HepG2 (cell line): ENCODE data around the gene FUT3. TPM values are rescaled to one million over a fixed set of nuclear protein-coding genes. Genes with fewer than 3 reads are reported as not detected.

ENCODE experiments used
- ATAC-seq: fragments of 200-7000 bp; cut with Tn5 transposase; 3 replicates; pipeline ENCODE4 v1.9.1; 2020; ENCODE audit warnings: mild to moderate bottlenecking, moderate library complexity
- BruUV-seq: library from RNA; stranded (reverse); fragments of 400-500 nt; replicated peaks from 2 replicates; lab custom pipeline; 2021; lab: Mats Ljungman, UMichigan
- CTCF ChIA-PET: fragments of 300-600 bp; formaldehyde crosslinking; extraction: SDS; loops from one replicate; lab custom pipeline; 2021; ENCODE audit warnings: low total read pairs, inconsistent platforms, low intra/inter-chr PET ratio; lab: Yijun Ruan, JAX
- POLR2A ChIA-PET: fragments of 350-600 bp; sonication (Branson Sonifier 250); formaldehyde crosslinking; loops from one replicate; lab custom pipeline; 2020; ENCODE audit warnings: antibody characterized with exemption, inconsistent platforms; lab: Yijun Ruan, JAX
- DNase-seq: peaks from one replicate; pipeline ENCODE4 v3.0.0-alpha.2; 2015; ENCODE audit warnings: low spot score
- FAIRE-seq: peaks from 3 replicates; lab custom pipeline; 2011; peaks lifted over from hg19 to GRCh38; lab: Jason Lieb, UNC
- H2AFZ ChIP-seq: one replicate; pipeline ENCODE4 v1.6.1; 2011; ENCODE audit warnings: low read length, inconsistent platforms
- H3K27ac ChIP-seq: fragments of 300-600 bp; 3 replicates; pipeline ENCODE4 v1.8.0; 2011; ENCODE audit warnings: mixed run types, mild to moderate bottlenecking, mixed read lengths, low read length, inconsistent platforms; ENCODE audit not compliant: insufficient read depth; ENCODE audit errors: extremely low read length
- H3K27me3 ChIP-seq, 2 experiments: fragments of 200-600 bp in 1 of 2; 2 replicates in 1 of 2; 3 replicates in 1 of 2; pipeline versions ENCODE4 v1.6.0 to v1.8.0; 2011; ENCODE audit warnings: low read length in 2 of 2, mild to moderate bottlenecking in 2 of 2, moderate library complexity in 2 of 2, inconsistent platforms in 1 of 2; ENCODE audit not compliant: insufficient read depth in 2 of 2, control insufficient read depth in 1 of 2
- H3K36me3 ChIP-seq, 2 experiments: fragments of 200-600 bp in 1 of 2; replicated peaks in 1 of 2; 2 replicates in 1 of 2; 3 replicates in 1 of 2; pipeline versions ENCODE4 v1.5.1 to v1.8.0; 2011; ENCODE audit warnings: low read length in 2 of 2, inconsistent platforms in 1 of 2; ENCODE audit not compliant: insufficient read depth in 2 of 2, control insufficient read depth in 1 of 2
- H3K4me1 ChIP-seq: 2 replicates; pipeline ENCODE4 v1.5.1; 2012; ENCODE audit warnings: low read length, inconsistent platforms; ENCODE audit not compliant: insufficient read depth
- H3K4me2 ChIP-seq: 2 replicates; pipeline ENCODE4 v1.6.0; 2011; ENCODE audit warnings: low read depth, low read length, inconsistent platforms
- H3K4me3 ChIP-seq, 3 experiments: fragments of 200-600 bp in 1 of 3; sonication (generic), shearing (Covaris generic) in 1 of 3; replicated peaks in 1 of 3; 2 replicates each; pipeline ENCODE4 v1.5.1; 2011 to 2016; ENCODE audit warnings: low read length in 3 of 3, inconsistent platforms in 2 of 3, low read depth in 2 of 3, mild to moderate bottlenecking in 2 of 3, control low read depth in 1 of 3, mixed read lengths in 1 of 3; ENCODE audit not compliant: insufficient read depth in 1 of 3
- H3K79me2 ChIP-seq: one replicate; pipeline ENCODE4 v1.6.1; 2011; ENCODE audit warnings: low read length, inconsistent platforms; ENCODE audit not compliant: insufficient read depth
- H3K9ac ChIP-seq: 2 replicates; pipeline ENCODE4 v1.6.0; 2011; ENCODE audit warnings: mild to moderate bottlenecking, low read depth, low read length, inconsistent platforms; ENCODE audit not compliant: insufficient read depth
- H3K9me3 ChIP-seq: 2 replicates; pipeline ENCODE4 v1.5.1; 2012; ENCODE audit warnings: mild to moderate bottlenecking, low read length
- H4K20me1 ChIP-seq: 2 replicates; pipeline ENCODE4 v1.6.0; 2011; ENCODE audit warnings: inconsistent platforms, mild to moderate bottlenecking, low read length, moderate library complexity; ENCODE audit not compliant: insufficient read depth
- EP300 ChIP-seq, 3 experiments: sonication (generic) in 1 of 3; formaldehyde crosslinking in 1 of 3; IDR thresholded peaks; 2 replicates each; pipeline versions ENCODE4 v1.5.1 to v1.6.1; 2011 to 2020; ENCODE audit warnings: low read depth in 2 of 3, low read length in 2 of 3, borderline replicate concordance in 1 of 3, improper control_type of control experiment in 1 of 3, mild to moderate bottlenecking in 1 of 3, missing genetic modification reagents in 1 of 3, moderate library complexity in 1 of 3
- HOXA3 ChIP-seq: sonication (generic); formaldehyde crosslinking; IDR thresholded peaks from 2 replicates; pipeline ENCODE4 v1.5.0; 2020; ENCODE audit warnings: missing genetic modification reagents
- KLF16 ChIP-seq, 2 experiments: sonication (generic) in 1 of 2; formaldehyde crosslinking in 1 of 2; IDR thresholded peaks; 2 replicates each; pipeline versions ENCODE4 v1.6.1 to v1.8.0; 2016 to 2023; ENCODE audit warnings: missing genetic modification reagents in 2 of 2, missing compliant biosample characterization in 1 of 2
- NFE2 ChIP-seq: sonication (generic); formaldehyde crosslinking; IDR thresholded peaks from 2 replicates; pipeline ENCODE4 v1.4.0; 2020; ENCODE audit warnings: missing genetic modification reagents
- TRIM22 ChIP-seq: fragments of 450-650 bp; IDR thresholded peaks from 2 replicates; pipeline ENCODE4 v1.6.1; 2017
- ZBTB33 ChIP-seq: sonication (generic); formaldehyde crosslinking; IDR thresholded peaks from 2 replicates; pipeline ENCODE4 v1.4.0; 2020; ENCODE audit warnings: missing genetic modification reagents
- ZBTB38 ChIP-seq: sonication (generic); formaldehyde crosslinking; IDR thresholded peaks from 2 replicates; pipeline ENCODE4 v1.5.1; 2020; ENCODE audit warnings: mild to moderate bottlenecking, missing genetic modification reagents
- ZBTB4 ChIP-seq: sonication (generic); formaldehyde crosslinking; IDR thresholded peaks from 2 replicates; pipeline ENCODE4 v1.4.0; 2020; ENCODE audit warnings: missing genetic modification reagents, mild to moderate bottlenecking, borderline replicate concordance
- ZNF383 ChIP-seq: sonication (generic); formaldehyde crosslinking; IDR thresholded peaks from 2 replicates; pipeline ENCODE4 v1.4.0; 2020; ENCODE audit warnings: missing genetic modification reagents, mild to moderate bottlenecking, borderline replicate concordance
- ZSCAN30 ChIP-seq: sonication (generic); formaldehyde crosslinking; IDR thresholded peaks from 2 replicates; pipeline ENCODE4 v1.5.0; 2020; ENCODE audit warnings: mild to moderate bottlenecking, missing genetic modification reagents
- ZSCAN9 ChIP-seq: IDR thresholded peaks from 2 replicates; pipeline ENCODE4 v1.6.1; 2016; ENCODE audit warnings: borderline replicate concordance
- WGBS: methylation state at CpG from one replicate; pipeline ENCODE4 v1.1.6; 2017; ENCODE audit warnings: low lambda C conversion rate; 5-methylcytosine and 5-hydroxymethylcytosine counted together
- in situ Hi-C: cut with HindIII; loops from 2 replicates; pipeline ENCODE4 v1.10.0; 2017; ENCODE audit warnings: low pct_unique_long_range_greater_than_20kb; ENCODE audit not compliant: extremely low pct_ligation_motif_present
- intact Hi-C: fragments of 100-400 bp; cut with micrococcal nuclease; formaldehyde crosslinking; loops from one replicate; pipeline ENCODE4 v1.10.0; 2022; ENCODE audit not compliant: unreplicated experiment
- polyA plus RNA-seq, 8 experiments: library from polyadenylated mRNA; depleted of rRNA in 3 of 8; stranded (reverse) in 7 of 8; unstranded in 1 of 8; fragments of >200 nt; fragmentation: Illumina TruSeq in 4 of 8; extraction: Trizol in 4 of 8; gene quantifications; 2 replicates each; pipeline versions ENCODE4 v1.2.1 to v1.2.3, GENCODE V29; 2011 to 2016; ENCODE audit warnings: low read depth in 4 of 8, missing spikeins in 1 of 8, mixed read lengths in 1 of 8; ENCODE audit not compliant: insufficient read depth in 1 of 8
- total RNA-seq, 5 experiments: library from RNA; depleted of rRNA; stranded (reverse); fragments of >200 nt; fragmentation: Illumina TruSeq; extraction: Trizol; gene quantifications; 2 replicates each; pipeline ENCODE4 v1.2.3, GENCODE V29; 2016; ENCODE audit warnings: low read depth in 1 of 5

The FUT3 gene
- total and polyA plus RNA-seq, 2 of the 13 experiments (the other 11 are each of a cell fraction or from before 2014, with no cell fraction given), result 0.53 to 1.1 TPM

- ATAC-seq, result no peak
- CTCF ChIA-PET, result no interaction called here
- intact Hi-C loops, result no loop called here
- Histone ChIP-seq H4K20me1 (no peaks in the 10 kb centered on the region), H3K4me1 (peaks cover 62% of the 10 kb centered on the region), H3K27ac (no peak overlapping the region), H3K9me3 (no peaks in the 10 kb centered on the region), H3K9ac (no peak overlapping the region), H3K27me3 (no peaks in the 10 kb centered on the region), H3K79me2 (no peaks in the 10 kb centered on the region), H2AFZ (no peak overlapping the region), H3K36me3 (no peaks in the 10 kb centered on the region), H3K4me2 (no peak overlapping the region), H3K4me3 (no peak overlapping the region)
- FAIRE-seq, result no peak
- POLR2A ChIA-PET, result no interaction called here
- no TSS peak for BruUV-seq
- WGBS, result 81% methylated on average over 13 of the region's 14 CpGs
- DNase-seq, result no peak
- in situ Hi-C loops, result no loop called here
- TF ChIP-seq EP300 (IDR thresholded peaks at IDR 0.05; ENCODE audit: low read depth in 2 of 2, low read length in 2 of 2) (peak in 1 of 2 experiments; percentile 29; a peak in 1 of 4 replicates), EP300 (CRISPR knock-in tag; IDR thresholded peaks at IDR 0.05; ENCODE audit: borderline replicate concordance) (no peak), TRIM22 (no peak), ZNF383 (no peak), KLF16 (CRISPR knock-in tag; IDR thresholded peaks at IDR 0.05) (no peak), ZSCAN30 (CRISPR knock-in tag) (no peak), ZSCAN9 (CRISPR knock-in tag) (no peak), ZBTB4 (0 out of 2 replicates have a peak, but pooled peaks have one; percentile 46), NFE2 (CRISPR knock-in tag) (no peak), ZBTB33 (CRISPR knock-in tag) (peak; percentile 69), ZBTB38 (CRISPR knock-in tag) (peak; percentile 61; the same call in 1 of the 2 replicates), HOXA3 (CRISPR knock-in tag) (0 out of 2 replicates have a peak, but pooled peaks have one; percentile 15)
Observed at GRCh38 chr19:5864725-5865486, 13.7 kb upstream of the FUT3 start.
